Stimulated activated naive B cell treated with anti-CD40 and anti-IgM and Interleukin-4, amounts not matched to agents 10 μg/mL and 1 μg/mL and 100 μg/mL, for 72 hours (primary cell): ENCODE data around the gene GOLPH3L.
A peak's percentile ranks its signal among the peaks of the same experiment; 100 is the strongest.
"Not testable (repeated sequence)": the region's sequence is repeated elsewhere in the genome, so short reads cannot be mapped to it uniquely, and the experiment has no call there.

ENCODE experiments used
- ATAC-seq, 2 donors: fragments of 150-1000 bp; cut with Tn5 transposase; replicated peaks; 2 replicates each; pipeline ENCODE4 v1.10.0; 2021; ENCODE audit warnings: moderate library complexity in 1 of 2
- DNase-seq: peaks from one replicate; pipeline ENCODE4 v3.0.0; 2021
- H3K27ac Mint-ChIP-seq: one replicate; pipeline ENCODE4 v1.8.0; 2022; ENCODE audit warnings: mild to moderate bottlenecking, mixed read lengths
- H3K27me3 Mint-ChIP-seq, 2 donors: one replicate each; pipeline ENCODE4 v1.8.0; 2022; ENCODE audit warnings: mixed read lengths in 2 of 2
- H3K36me3 Mint-ChIP-seq, 2 donors: one replicate each; pipeline ENCODE4 v1.8.0; 2022; ENCODE audit warnings: mixed read lengths in 2 of 2, mild to moderate bottlenecking in 1 of 2
- H3K4me1 Mint-ChIP-seq, 2 donors: one replicate each; pipeline ENCODE4 v1.8.0; 2022; ENCODE audit warnings: mixed read lengths in 2 of 2, mild to moderate bottlenecking in 1 of 2
- H3K4me3 Mint-ChIP-seq, 2 donors: one replicate each; pipeline ENCODE4 v1.8.0; 2022; ENCODE audit warnings: mild to moderate bottlenecking in 2 of 2, mixed read lengths in 2 of 2, moderate library complexity in 1 of 2
- H3K9me3 Mint-ChIP-seq, 2 donors: one replicate each; pipeline ENCODE4 v1.8.0; 2022; ENCODE audit warnings: mixed read lengths in 2 of 2, mild to moderate bottlenecking in 1 of 2

The GOLPH3L gene

DNA sequence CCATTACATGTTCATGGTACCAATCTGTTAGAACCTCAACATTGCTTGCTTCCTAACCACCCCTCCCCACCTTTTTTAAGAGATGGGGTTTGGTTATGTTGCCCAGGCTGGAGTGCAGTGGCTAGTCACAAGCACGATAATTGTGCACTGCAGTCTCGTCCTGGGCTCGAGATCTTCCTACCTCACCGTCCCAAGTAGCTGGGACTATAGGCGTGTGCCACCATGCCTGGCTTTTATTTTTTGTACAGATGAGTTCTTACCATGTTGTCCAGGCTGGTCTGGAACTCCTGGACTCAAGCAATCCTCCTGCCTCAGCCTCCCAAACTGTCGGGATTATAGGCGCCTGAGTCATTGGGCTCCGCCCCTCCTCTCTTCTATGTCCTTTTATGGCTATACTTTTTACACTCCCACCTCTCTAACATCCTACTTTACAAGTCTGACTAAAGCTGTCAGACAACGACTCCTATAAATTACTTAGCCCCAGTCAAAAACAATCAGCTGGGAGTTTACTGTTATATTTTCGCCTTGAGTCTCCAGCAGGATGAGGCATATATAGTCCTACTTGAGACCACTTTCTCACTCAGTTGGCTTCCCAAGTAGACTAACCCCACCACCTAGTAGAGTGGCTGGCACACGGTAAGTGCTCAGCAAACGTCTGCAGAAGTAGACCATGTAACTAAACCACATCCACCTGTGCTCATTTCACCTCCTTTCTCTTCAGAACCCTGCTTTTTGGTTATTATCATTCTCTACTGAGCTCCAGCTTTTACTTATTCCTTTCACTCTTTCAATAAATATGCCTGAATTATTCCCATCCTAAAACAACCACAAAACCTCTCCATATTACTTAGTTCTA is 81.4 kb downstream of the GOLPH3L start:
- Mint-ChIP-seq H3K27me3 (no peaks in the 10 kb centered on the region), H3K4me1 (peaks cover 48 to 74% of the 10 kb centered on the region in 2 donors), H3K36me3 (peaks cover 31 to 55% of the 10 kb centered on the region in 2 donors), H3K9me3 (no peaks in the 10 kb centered on the region), H3K27ac (peak overlapping the region; percentile 73), H3K4me3 (peak overlapping the region in 1 of 2 donors; percentile 40)
- DNase-seq (no peak), ATAC-seq (no peak)

DNA sequence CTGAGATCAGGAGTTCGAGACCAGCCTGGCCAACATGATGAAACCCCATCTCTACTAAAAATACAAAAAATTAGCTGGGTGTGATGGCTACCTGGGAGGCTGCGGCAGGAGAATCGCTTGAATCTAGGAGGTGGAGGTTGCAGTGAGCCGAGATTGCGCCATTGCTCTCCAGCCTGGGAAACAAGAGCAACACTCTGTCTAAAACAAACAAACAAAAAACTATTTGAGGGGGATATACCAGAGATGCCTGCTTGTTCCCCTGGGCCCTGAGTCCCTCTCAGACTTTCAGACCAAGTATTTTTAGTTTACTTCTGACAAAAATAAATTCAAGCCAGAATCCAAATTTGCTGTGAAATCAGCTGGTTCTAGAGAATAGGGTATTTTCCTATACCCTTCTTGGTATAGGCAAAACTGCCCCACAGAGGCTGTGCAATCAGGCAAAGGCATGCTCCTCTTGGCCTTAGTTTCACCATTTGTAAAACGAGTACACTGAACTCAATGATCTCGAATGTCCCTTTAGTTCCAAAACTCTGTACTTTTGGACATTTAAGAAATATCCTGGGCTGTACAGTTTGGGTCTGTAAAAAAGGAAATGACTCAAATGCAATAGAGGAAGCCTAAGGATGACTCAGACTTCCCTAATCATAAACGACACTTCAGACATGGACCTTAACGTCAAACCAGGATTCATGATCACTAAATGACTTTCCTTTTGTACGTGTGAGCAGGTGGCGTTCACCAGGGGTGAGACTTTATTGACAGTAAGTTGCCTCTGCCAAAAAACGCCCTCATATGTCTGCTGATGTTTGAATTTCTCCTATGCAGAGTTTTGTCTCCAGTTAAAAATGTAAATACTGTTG is 83.7 kb downstream of the GOLPH3L start:
- Mint-ChIP-seq H3K27ac (peak overlapping the region; percentile 84), H3K9me3 (no peaks in the 10 kb centered on the region), H3K4me1 (peaks cover 40 to 64% of the 10 kb centered on the region in 2 donors), H3K4me3 (peak overlapping the region; percentile 50 to 55), H3K27me3 (no peaks in the 10 kb centered on the region), H3K36me3 (peaks cover 26 to 45% of the 10 kb centered on the region in 2 donors)
- ATAC-seq (peak; percentile 79 to 80), DNase-seq (peak; percentile 59)

GRCh38 chr1:150612014-150612345 is 85.0 kb downstream of the GOLPH3L start:
- peaks cover 23 to 41% of the 10 kb centered on the region in 2 donors for H3K36me3 Mint-ChIP-seq
- no peaks in the 10 kb centered on the region for H3K27me3 Mint-ChIP-seq
- ATAC-seq (no peak), DNase-seq (no peak)
- H3K4me1 Mint-ChIP-seq, result peaks cover 38 to 60% of the 10 kb centered on the region in 2 donors
- no peaks in the 10 kb centered on the region for H3K9me3 Mint-ChIP-seq
- peak overlapping the region; percentile 47 to 73 for H3K4me3 Mint-ChIP-seq
- peak overlapping the region; percentile 84 for H3K27ac Mint-ChIP-seq

DNA sequence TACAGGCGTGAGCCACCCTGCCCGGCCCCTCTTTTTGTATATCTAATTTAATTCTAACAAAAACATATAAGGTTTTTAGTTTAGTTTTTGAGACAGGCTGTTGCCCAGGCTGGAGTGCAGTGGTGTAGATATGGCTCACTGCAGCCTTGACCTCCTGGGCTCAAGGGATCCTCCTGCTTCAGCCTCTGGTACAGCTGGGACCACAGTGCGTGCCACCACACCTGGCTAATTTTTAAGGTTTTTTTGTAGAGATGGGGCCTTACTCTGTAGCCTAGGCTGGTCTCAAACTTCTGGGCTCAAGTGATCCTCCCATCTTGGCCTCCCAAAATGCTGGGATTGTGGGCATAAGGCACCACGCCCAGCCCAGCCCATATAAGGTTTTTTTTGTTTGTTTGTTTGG is 86.4 kb downstream of the GOLPH3L start:
- no peaks in the 10 kb centered on the region for H3K9me3 Mint-ChIP-seq
- peak overlapping the region; percentile 20 for H3K27ac Mint-ChIP-seq
- H3K4me3 Mint-ChIP-seq, result no peak overlapping the region
- H3K4me1 Mint-ChIP-seq, result peaks cover 28 to 50% of the 10 kb centered on the region in 2 donors
- H3K36me3 Mint-ChIP-seq, result peaks cover 12 to 32% of the 10 kb centered on the region in 2 donors
- DNase-seq (no peak), ATAC-seq (no peak)
- no peaks in the 10 kb centered on the region for H3K27me3 Mint-ChIP-seq

DNA sequence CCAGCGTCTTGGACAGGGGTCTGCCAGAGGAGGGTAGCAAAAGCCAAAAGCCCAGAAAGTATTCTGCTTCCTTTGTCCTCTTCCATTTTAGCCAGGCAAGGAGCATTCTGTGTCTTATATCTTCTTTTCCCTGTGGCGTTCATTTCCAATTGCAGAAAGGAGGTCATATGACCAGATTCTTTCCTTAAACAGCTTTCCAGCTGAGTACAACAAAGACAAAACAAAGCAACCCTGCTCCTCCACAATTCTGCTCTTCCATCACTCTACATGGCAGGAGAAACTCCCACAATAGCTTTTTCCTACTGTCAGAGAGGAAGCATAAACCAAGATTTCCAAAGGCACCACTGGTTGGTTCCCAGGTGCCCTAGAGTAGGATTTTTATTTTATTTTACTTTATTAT is 87.2 kb downstream of the GOLPH3L start:
- H3K27me3 Mint-ChIP-seq, result no peaks in the 10 kb centered on the region
- H3K4me3 Mint-ChIP-seq, result no peak overlapping the region
- H3K27ac Mint-ChIP-seq, result no peak overlapping the region
- H3K9me3 Mint-ChIP-seq, result no peaks in the 10 kb centered on the region
- H3K36me3 Mint-ChIP-seq, result peaks cover 8 to 25% of the 10 kb centered on the region in 2 donors
- peaks cover 23 to 46% of the 10 kb centered on the region in 2 donors for H3K4me1 Mint-ChIP-seq
- no peak for ATAC-seq
- no peak for DNase-seq

DNA sequence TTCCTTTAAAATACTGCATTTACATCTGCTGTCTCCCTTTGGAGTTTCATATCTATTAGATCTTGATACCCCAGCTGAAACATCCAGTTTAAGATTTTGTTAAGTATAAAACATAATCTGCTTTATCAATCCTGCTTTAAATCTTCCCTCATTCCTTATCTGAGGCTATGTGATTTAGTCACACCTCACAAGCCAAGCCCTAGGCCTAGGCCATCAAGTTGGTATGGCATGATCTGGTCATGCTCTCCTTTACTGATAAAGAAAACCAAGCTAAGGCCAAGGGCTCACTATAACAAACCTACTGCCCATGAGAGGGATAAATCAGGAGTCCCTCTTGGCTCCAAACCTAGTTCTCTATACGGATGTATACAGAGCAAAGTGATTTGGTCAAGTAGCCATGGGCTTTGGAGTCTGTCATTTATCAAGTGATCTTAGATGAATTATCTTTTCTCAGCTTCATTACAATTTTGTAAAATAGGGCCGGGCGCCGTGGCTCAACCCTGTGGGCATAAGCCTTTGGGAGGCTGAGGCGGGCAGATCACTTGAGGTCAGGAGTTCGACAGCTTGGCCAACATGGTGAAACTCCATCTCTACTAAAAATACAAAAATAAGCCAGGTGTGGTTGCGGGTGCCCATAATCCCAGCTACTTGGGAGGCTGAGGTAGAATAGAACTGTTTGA is 90.4 kb downstream of the GOLPH3L start:
- Mint-ChIP-seq H3K36me3 (peaks cover 7 to 11% of the 10 kb centered on the region in 2 donors), H3K27ac (no peak overlapping the region), H3K4me3 (no peak overlapping the region), H3K9me3 (no peaks in the 10 kb centered on the region), H3K27me3 (no peaks in the 10 kb centered on the region), H3K4me1 (peaks cover 11 to 25% of the 10 kb centered on the region in 2 donors)
- DNase-seq (no peak), ATAC-seq (no peak)

DNA sequence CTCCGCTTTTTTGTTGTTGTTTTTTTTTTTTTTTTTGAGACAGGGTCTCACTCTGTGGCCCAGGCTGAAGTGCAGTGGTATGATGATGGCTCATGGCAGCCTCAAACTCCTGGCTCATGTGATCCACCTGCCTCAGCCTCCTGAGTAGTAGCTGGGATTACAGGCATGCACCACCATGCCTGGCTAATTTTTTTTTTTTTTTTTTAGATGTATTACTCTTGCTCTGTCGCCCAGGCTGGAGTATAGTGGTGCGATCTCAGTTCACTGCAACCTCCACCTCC is 91.6 kb downstream of the GOLPH3L start:
- not testable (repeated sequence) for ATAC-seq, H3K9me3 Mint-ChIP-seq, H3K27ac Mint-ChIP-seq, H3K27me3 Mint-ChIP-seq, DNase-seq, H3K4me3 Mint-ChIP-seq
- H3K36me3 Mint-ChIP-seq, result peaks cover 9 to 11% of the 10 kb centered on the region in 2 donors
- H3K4me1 Mint-ChIP-seq, result peaks cover 5 to 18% of the 10 kb centered on the region in 2 donors

DNA sequence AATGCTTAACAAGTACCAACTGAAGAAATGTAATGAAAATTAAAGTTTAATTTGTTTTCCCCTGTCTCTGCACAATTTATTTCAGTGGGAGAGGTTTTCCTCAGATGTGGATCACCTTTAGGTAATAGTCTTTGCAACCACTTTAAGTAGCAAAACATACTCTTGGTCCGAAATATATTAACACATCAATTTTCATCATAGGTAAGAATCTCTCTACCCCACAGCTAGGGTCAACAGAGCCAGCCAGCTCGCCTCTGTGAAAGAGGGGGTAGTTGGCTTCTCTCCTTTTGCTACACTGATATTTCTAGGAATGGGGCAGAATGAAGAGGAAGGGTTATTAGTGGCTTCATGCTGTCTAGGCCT is 92.7 kb downstream of the GOLPH3L start:
- Mint-ChIP-seq H3K27me3 (no peaks in the 10 kb centered on the region), H3K9me3 (no peaks in the 10 kb centered on the region), H3K27ac (no peak overlapping the region), H3K36me3 (peaks cover 10 to 16% of the 10 kb centered on the region in 2 donors), H3K4me1 (peaks cover 5 to 18% of the 10 kb centered on the region in 2 donors), H3K4me3 (no peak overlapping the region)
- no peak for ATAC-seq
- no peak for DNase-seq

DNA sequence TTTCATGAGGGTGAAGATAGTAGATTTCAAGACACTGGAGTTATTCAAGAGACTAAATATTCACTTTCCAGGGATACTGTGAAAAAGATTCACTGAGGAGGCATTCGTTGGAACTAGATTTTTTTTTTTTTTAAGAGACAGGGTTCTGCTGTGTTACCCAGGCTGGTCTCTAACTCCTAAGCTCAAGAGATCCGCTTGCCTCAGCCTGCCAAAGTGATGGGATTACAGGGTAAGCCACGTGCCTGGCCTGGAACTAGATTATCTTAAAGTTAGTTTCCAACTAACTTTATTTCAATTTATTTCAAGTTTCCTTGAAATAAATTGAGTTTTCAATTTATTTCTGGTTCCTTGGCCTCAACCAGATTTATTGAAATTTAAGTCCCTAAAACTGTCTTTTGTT is 93.2 kb downstream of the GOLPH3L start:
- peaks cover 7 to 13% of the 10 kb centered on the region in 2 donors for H3K36me3 Mint-ChIP-seq
- no peak overlapping the region for H3K4me3 Mint-ChIP-seq
- H3K27ac Mint-ChIP-seq, result no peak overlapping the region

GRCh38 chr1:150602372-150602771 is 94.6 kb downstream of the GOLPH3L start:
- peaks cover 5 to 14% of the 10 kb centered on the region in 2 donors for H3K4me1 Mint-ChIP-seq
- H3K27me3 Mint-ChIP-seq, DNase-seq, H3K4me3 Mint-ChIP-seq, ATAC-seq, H3K27ac Mint-ChIP-seq, H3K9me3 Mint-ChIP-seq: not testable (repeated sequence)
- peaks cover 7 to 17% of the 10 kb centered on the region in 2 donors for H3K36me3 Mint-ChIP-seq

More for the DNA sequence above, 93.2 kb downstream of the GOLPH3L start:
- Mint-ChIP-seq H3K9me3 (no peaks in the 10 kb centered on the region), H3K4me1 (peaks cover 5 to 14% of the 10 kb centered on the region in 2 donors), H3K27me3 (no peaks in the 10 kb centered on the region)
- no peak for ATAC-seq
- DNase-seq, result no peak

GRCh38 chr1:150601540-150601939 is 95.4 kb downstream of the GOLPH3L start:
- Mint-ChIP-seq H3K4me1 (peaks cover 5 to 12% of the 10 kb centered on the region in 2 donors), H3K36me3 (peaks cover 7 to 16% of the 10 kb centered on the region in 2 donors), H3K27me3 (no peaks in the 10 kb centered on the region), H3K4me3 (no peak overlapping the region), H3K27ac (no peak overlapping the region), H3K9me3 (no peaks in the 10 kb centered on the region)
- ATAC-seq, result no peak
- no peak for DNase-seq

DNA sequence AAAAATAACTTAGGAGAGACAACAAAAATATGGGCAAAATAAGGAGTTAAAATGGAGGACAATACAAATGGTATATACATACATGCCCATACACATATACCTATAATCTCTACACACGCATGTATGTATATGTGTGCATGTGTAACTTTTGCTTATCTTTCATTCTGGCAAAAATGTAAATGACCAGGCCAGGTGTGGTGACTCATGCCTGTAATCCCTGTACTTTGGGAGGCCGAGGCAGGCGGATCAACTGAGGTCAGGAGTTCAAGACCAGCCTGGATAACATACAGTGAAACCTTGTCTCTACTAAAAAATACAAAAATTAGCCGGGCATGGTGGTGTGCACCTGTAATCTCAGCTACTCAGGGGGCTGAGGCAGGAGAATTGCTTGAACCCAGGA is 98.6 kb downstream of the GOLPH3L start:
- not testable (repeated sequence) for H3K9me3 Mint-ChIP-seq, H3K27ac Mint-ChIP-seq, H3K4me3 Mint-ChIP-seq, ATAC-seq, H3K4me1 Mint-ChIP-seq, DNase-seq, H3K27me3 Mint-ChIP-seq
- peaks cover 9 to 23% of the 10 kb centered on the region in 2 donors for H3K36me3 Mint-ChIP-seq

DNA sequence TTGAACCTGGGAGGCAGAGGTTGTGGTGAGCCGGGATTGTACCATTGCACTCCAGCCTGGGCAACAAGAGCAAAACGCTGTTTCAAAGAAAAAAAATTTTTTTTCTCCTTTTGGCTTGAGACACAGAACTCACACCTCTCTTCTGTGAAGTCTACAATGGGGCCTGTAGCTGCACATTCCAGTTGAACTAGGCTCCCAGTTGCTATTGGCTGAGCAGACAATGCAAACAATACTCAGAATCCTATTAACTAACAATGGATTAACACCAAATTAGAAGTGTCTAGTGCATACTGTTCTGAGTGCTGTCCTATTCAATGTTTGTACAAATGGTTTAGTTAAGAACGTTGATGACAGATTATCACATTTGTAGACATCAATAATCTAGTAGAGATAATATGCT is 100.0 kb downstream of the GOLPH3L start:
- Mint-ChIP-seq H3K4me1 (peaks cover 6% of the 10 kb centered on the region in 2 donors), H3K27ac (no peak overlapping the region), H3K36me3 (peaks cover 12 to 23% of the 10 kb centered on the region in 2 donors), H3K4me3 (no peak overlapping the region), H3K9me3 (no peaks in the 10 kb centered on the region), H3K27me3 (no peaks in the 10 kb centered on the region)
- ATAC-seq, result no peak
- DNase-seq, result no peak
